Activated CD4-positive, alpha-beta T cell treated with anti-CD3 and anti-CD28 coated beads, Interleukin-2, amount 50 U/mL, for 16 hours (primary cell): ENCODE measurements around the gene LIPH.
"Not testable (repeated sequence)": the region's sequence is repeated elsewhere in the genome, so short reads cannot be mapped to it uniquely, and the experiment has no call there.

Experiments used
- DNase-seq: peaks from one replicate; pipeline ENCODE4 v3.0.0-alpha.2; 2020

The LIPH gene

DNA sequence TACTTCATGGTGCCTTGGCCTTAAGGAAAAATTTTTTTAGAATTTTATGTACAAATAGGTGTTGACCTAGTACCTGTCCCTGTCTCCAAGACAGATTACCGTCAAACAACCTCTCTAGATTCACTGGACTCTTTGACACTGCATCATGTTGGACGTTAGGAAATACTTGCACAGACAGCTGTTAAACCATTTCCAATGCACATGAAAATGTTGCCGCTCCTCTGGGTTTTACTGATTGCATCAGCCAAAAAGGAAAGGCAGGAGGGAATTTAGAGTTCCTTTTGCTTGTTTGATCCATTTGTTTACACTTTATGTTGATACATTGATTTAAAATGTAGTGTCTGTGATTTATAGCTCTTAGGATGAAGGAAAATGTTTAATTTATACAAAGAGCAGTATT lies 68.1 kb downstream of the LIPH start:
- DNase-seq, result no peak

- DNase-seq, result no peak
These were observed 72.9 kb downstream of the LIPH start for GRCh38 chr3:185479373-185479945.

DNA sequence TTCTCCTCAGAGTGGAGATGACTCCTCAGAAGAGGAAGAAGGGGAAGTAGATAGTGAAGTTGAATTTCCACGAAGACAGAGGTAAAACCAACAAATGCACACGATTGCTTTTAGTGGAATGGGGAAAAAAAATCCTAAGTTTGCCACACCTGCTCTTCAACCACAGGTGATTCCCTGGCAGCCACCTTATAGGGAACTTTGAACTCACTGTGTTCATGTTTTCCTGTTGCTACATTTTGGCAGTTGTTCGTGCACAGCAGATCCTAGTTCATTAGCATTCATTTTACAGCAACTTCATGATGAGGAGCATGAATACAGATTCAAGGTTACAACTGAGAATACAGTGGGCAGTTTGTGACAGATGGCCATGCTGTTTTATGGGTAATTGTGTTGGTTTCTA lies 75.1 kb downstream of the LIPH start:
- no peak for DNase-seq

DNA sequence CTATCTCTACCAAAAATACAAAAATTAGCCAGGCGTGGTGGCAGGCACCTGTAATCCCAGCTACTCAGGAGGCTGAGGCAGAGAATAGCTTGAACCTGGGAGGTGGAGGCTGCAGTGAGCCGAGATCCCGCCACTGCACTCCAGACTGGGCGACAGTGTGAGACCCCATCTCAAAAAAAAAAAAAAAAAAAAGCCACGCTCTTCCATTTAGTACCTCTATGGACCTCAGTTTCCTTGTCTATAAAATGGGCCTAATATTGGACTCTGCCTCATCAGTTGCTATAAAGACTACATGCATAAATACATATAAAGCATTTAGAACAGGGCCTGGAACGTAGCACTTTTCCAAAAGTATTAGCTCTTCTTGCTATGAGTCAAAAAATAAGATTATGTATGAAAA lies 77.5 kb downstream of the LIPH start:
- DNase-seq, result not testable (repeated sequence)

DNA sequence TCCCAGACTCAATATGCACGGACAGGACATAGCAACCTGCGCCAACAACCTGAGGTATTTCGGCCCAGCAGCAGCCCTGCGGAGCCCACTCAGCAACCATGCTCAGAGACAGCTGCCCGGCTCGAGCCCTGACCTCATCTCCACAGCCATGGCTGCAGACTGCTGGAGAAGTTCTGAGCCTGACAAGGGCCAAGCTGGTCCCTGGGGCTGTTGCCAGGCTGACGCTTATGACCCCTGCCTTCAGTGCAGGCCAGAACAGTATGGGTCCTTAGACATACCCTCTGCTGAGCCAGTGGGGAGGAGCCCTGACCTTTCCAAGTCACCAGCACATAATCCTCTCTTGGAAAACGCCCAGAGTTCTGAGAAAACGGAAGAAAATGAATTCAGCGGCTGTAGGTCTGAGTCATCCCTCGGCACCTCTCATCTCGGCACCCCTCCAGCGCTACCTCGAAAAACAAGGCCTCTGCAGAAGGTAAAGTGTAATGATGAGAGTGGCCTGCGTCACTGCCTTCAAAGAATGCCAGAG lies 79.0 kb downstream of the LIPH start:
- DNase-seq, result no peak

- DNase-seq, result no peak
These were observed 82.1 kb downstream of the LIPH start for GRCh38 chr3:185470323-185470722.

DNA sequence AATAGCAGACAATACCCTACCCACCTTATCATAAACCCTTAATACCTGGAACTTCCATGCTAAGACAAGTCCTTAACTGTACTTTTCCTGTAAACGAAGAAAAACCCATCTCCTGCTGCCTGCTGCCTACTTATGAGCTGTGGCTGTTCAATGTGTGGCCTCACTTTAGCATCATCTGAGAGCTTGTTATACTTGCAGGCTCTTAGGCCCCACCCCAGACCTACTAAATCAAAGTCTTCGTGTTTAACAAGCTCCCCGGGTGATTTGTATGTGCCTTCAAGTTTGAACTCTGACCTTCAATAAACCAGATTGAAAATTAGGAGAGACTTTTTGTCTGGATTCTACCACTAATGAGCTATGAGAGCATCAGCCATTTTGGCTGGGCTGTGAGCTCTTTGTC lies 82.8 kb downstream of the LIPH start:
- no peak for DNase-seq

DNA sequence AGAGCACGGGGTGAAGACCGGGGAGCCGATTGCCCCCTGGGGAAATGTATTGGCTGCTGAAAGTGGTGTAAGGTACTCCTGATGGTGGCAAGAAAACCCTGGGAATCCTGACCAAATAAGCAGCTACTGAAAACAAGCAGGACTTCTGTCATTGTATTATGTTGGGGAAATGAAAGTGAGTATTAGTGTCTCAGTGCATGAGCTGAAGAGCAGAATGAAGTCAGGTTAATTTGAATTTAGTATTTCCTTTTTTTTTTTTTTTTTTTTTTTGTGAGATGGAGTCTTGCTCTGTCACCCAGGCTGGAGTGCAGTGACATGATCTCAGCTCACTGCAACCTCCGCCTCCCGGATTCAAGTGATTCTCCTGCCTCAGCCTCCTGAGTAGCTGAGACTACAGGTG lies 86.3 kb downstream of the LIPH start:
- not testable (repeated sequence) for DNase-seq

DNA sequence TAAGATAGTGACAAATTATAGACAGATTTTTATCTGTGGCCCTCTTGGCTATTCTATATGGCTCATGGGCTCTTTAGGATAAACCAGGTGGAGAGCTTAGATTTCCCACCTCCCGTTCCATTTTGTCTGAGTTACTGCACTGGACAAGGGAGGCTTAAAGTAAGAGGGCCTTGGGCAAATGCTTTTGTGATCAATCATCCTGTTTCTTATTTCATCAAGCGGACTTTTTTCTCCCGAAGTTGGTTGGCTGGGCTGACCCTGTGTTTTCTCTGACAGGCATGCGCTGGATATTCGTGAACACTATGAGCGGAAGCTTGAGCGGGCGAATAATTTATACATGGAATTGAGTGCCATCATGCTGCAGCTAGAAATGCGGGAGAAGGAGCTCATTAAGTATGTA lies 86.9 kb downstream of the LIPH start:
- DNase-seq, result no peak

DNA sequence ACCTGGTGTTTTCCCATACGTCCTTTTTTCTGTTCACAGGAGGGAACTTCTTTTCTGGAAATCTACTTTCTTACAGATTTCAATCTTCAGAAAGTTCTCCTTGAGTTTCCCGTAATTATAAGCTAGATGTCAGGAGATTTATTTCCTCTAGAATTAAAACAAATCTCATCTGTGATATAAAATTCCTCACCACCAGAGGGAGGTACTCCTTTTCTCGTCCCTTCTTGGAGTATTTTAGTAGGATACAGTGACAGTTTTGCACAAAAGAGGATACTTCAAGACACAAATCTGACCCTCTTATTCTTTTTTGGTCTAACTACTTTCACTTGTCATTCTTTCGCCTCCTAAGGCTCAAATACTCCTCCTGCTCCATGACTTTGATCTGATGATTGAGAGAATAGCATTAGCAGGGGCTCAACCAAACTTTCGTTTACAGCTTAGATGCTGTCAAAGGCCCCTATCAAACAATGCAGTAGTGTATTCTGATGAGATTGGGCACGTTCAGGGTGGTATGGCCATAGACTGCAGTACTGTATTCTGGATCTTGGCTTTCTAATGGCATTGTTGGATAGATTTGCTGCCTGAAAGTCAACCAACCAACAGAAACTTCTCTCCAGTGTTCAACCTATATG lies 91.6 kb downstream of the LIPH start:
- no peak for DNase-seq

DNA sequence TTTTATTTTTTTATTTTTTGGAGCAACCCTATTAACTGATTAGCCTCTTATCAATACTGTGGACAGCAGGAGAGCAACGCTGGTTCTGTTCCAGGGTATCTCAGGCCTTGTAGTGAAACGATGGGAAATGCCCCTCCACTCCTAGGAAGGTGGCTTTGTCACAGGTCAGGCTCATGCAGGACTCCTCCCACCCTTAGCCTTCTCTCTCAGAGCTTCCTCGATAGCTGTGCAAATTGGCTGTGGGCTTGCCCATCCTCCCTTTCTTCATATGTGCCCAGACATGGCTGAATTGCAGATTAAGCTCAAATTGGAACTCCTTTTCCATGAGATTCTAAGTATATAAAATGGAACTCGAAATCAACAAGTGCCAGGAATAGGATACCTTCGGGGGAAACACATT lies 92.1 kb downstream of the LIPH start:
- DNase-seq, result no peak

- no peak for DNase-seq
These were observed 95.0 kb downstream of the LIPH start for GRCh38 chr3:185457376-185457775.
